Measurements from ENCODE around the gene NFATC2.

DNA sequence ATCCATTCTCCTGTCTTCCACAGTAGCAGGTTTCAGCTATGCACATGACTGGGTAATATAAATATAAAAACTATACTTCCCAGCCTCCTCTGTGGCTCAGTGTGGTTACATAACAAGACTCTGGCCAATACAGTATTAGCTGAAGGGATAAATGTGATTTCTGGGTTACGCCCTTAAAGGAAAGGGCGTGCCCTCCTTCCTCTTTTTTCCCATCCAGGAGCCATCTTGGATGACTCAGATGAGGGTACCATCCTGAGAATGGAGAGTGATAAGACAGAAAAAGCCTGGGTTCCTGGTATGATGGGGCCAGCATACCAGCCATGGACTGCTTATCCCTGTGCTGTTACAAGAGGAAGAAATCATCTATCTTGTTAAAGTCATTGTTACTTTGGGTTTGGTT, 123.3 kb downstream of the NFATC2 start:
- TF ChIP-seq YY1 (IDR thresholded peaks at IDR 0.05; ENCODE audit: low read depth) (no peak), REST (IDR thresholded peaks at IDR 0.05; ENCODE audit: low read depth) (no peak)
